Heart left ventricle (tissue), 13 donors: ENCODE results near the gene RPS6KA5.
"Not testable (repeated sequence)": the region's sequence is repeated elsewhere in the genome, so short reads cannot be mapped to it uniquely, and the experiment has no call there.

Experiments
- CTCF ChIP-seq, 12 donors: fragments of 200-600 bp; sonication (generic) in 4 of 12; IDR thresholded peaks; one replicate each; pipeline versions ENCODE4 v1.5.0 to v1.8.0; 2018 to 2022; ENCODE audit warnings: antibody characterized with exemption in 12 of 12, mild to moderate bottlenecking in 5 of 12
- POLR2A ChIP-seq, 2 donors: fragments of 450-650 bp; IDR thresholded peaks; one replicate each; pipeline ENCODE4 v1.6.1; 2017; ENCODE audit warnings: antibody characterized with exemption in 2 of 2, mild to moderate bottlenecking in 2 of 2, moderate library complexity in 2 of 2
- donor health status: ischemic (EF 13 %, LVEDD 7.1; RV severe dilation, severe dysfunction).
- donor health status: DM: no; HTN: yes; CAD: no.
- donor health status: DM: no; HTN: no; CAD: no.
- donor health status: ischemic (EF 25% LVEDD 6.9; RV normal size, moderate dysfunction).
- donor health status: ischemic (EF 25% LVEDD 5.7; RV mildly dilated, moderate dysfunction).
- donor health status: ischemic (EF 35%, LVEDD 5.7; RV mildly dilated, moderate dysfunction).
- donor health status: nonischemic (EF 11% LVEDD 7.7; RV severe dilation, severe dysfunction).
- donor health status: DM: yes; HTN: yes; CAD: no.
- donor health status: PGD.
- donor health status: ischemic (EF 29% LVEDD 5.4; RV normal size, mild dysfunction).
- donor health status: nonischemic (EF 23%, LVEDD 6.1; RV moderate dilation, normal function).

GRCh38 chr14:90980636-90981035 lies 79.8 kb downstream of the RPS6KA5 start:
- not testable (repeated sequence) for TF ChIP-seq CTCF, POLR2A (IDR thresholded peaks at IDR 0.05)
